GM21576 (cell line): ENCODE results near the gene PYDC1.
"Not testable (repeated sequence)": the region's sequence is repeated elsewhere in the genome, so short reads cannot be mapped to it uniquely, and the experiment has no call there.

Source experiments
- ATAC-seq: cut with Tn5 transposase; IDR thresholded peaks from one replicate; pipeline ENCODE4 v1.9.1; 2021; ENCODE audit warnings: mild to moderate bottlenecking, moderate library complexity; ENCODE audit not compliant: unreplicated experiment

PYDC1 gene

GRCh38 chr16:31223044-31223443 lies 6.1 kb upstream of the PYDC1 start:
- no peak for ATAC-seq

GRCh38 chr16:31221357-31222160 lies 4.6 kb upstream of the PYDC1 start:
- ATAC-seq = no peak

- ATAC-seq = no peak
Measured at GRCh38 chr16:31219154-31219741, 2.3 kb upstream of the PYDC1 start.

DNA sequence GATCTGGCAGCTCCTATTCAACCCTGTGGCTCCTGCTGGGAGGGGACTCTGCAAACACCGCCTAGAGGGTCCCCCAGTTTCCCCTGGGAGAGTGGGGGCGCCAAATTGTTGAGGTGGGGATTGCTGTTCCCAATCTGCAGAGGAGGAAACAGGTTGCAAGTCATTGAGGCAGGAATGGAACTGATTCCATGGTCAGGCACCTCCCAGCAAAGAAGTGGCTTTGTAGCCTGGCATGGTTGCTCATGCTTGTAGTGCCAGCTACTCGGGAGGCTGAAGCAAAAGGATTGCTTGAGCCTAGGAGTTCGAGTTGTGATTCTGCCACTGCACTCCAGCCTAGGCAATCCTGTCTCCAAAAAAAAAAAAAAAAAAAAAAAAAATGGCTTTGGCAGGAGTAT lies 198 bp upstream of the PYDC1 start:
- no peak for ATAC-seq

DNA sequence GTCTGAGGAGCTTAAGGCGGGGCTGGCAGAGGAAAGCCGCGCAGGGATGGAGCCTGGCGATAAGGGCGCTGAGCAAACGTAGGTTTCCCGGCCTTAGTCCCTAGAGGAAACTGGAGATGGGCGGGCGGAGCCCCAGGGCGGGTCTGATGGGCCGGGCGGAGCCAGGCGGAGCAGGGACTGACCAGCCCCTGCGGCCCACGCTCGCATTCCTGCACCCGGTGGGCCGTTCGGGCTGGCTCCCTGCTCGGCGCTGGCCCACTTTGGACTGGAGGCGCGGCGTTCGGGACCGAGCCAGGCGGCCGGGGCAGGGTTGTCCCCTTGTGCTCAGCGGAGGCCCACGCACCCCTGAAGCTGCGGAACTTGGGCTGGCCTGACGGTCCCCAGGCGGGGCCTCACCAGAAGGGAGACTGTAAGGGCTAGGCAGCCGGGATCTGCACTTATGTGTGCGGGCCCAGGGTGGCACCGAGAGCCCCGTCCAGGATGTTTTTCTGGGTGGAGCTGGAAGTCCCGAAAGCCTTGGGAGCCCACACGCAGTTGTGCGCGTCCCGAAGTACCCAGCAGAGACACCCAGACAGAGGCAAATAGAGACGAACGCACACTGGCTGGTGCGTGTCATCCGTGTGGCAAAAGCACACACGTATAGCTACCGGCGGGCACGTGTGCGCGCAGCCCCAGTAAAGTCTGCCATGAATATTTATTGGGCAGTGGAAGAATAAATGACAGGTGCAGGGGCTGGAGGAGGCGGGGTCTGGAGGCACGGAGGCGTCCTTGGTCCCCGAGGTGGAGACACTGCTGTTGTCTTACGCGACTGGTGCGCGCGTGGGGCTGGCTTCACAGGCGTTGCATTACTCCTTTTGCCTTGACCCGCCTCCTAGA lies 1.4 kb downstream of the PYDC1 start:
- no peak for ATAC-seq

DNA sequence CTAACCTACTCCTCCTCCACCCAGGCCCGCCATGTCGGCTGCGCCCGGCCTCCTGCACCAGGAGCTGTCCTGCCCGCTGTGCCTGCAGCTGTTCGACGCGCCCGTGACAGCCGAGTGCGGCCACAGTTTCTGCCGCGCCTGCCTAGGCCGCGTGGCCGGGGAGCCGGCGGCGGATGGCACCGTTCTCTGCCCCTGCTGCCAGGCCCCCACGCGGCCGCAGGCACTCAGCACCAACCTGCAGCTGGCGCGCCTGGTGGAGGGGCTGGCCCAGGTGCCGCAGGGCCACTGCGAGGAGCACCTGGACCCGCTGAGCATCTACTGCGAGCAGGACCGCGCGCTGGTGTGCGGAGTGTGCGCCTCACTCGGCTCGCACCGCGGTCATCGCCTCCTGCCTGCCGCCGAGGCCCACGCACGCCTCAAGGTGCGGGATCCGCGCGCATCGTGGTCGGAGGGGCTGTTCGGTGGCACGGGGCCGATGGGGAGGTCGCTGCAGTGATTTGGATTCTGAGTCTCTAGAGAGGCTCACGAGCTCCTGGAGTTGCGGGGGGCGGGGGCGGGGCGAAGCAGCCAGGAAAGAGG lies 2.1 kb downstream of the PYDC1 start:
- ATAC-seq = no peak

- ATAC-seq = no peak
Measured at GRCh38 chr16:31213877-31214707, 2.8 kb downstream of the PYDC1 start, which contains the start of gene TRIM72. TRIM72 (plus strand) TSS chr16:31214119; CDS start chr16:31214739, 620 bp downstream.

GRCh38 chr16:31213342-31213741 lies 3.6 kb downstream of the PYDC1 start:
- ATAC-seq = no peak

GRCh38 chr16:31206776-31207175 lies 10.2 kb downstream of the PYDC1 start:
- no peak for ATAC-seq

- no peak for ATAC-seq
Measured at GRCh38 chr16:31204871-31205666, 11.9 kb downstream of the PYDC1 start.

- no peak for ATAC-seq
Measured at GRCh38 chr16:31202414-31203375, 14.2 kb downstream of the PYDC1 start, which contains the start of gene PYCARD. PYCARD (minus strand) TSS chr16:31202760; CDS start chr16:31202690, 70 bp downstream.

DNA sequence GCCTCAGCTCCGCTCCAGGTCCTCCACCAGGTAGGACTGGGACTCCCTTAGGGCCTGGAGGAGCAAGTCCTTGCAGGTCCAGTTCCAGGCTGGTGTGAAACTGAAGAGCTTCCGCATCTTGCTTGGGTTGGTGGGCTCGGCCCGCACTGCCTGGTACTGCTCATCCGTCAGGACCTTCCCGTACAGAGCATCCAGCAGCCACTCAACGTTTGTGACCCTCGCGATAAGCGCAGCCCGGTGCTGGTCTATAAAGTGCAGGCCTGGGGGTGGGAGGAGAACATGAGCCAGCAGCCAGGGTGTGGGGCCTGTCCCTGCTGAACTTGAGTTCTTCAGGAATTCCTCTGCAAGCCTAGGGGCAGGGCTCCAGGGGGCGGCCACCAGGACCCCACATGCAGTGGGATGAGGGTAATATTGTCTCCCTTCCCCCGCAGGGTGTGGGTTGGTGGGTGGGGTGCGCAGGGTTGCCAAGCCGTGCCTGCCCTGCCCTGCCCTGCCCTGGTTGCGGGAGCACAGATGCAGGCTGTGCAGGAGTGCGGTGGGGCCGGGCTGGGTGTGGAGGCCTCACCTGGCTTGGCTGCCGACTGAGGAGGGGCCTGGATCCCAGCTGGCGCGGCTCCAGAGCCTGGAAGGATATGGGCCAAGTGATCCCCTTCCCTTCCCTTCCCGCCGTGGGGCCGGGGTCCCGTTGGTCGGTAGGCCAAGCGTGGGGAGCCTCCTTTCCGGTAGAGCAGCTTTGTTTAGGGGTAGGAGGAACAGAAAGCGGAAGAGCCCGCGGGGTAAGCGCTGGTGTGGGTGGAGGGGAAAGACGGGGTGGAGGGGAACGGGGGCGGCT lies 15.1 kb downstream of the PYDC1 start:
- ATAC-seq = no peak

GRCh38 chr16:31200821-31201568 lies 15.9 kb downstream of the PYDC1 start:
- no peak for ATAC-seq

DNA sequence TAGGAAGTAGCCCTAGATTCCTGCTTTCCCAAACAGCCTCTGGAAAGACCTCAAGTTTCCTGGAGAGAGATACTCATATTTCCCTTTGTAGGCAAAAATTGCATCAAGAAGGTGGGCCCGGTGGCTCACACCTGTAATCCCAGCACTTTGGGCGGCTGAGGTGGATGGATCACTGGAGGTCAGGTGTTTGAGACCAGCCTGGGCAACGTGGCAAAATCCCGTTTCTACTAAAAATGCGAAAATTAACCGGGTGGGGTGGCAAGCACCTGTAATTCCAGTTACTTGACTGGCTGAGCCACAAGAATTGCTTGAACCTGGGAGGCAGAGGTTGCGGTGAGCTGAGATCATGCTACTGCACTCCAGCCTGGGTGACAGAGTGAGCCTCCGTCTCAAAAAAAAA lies 16.8 kb downstream of the PYDC1 start:
- ATAC-seq = not testable (repeated sequence)

DNA sequence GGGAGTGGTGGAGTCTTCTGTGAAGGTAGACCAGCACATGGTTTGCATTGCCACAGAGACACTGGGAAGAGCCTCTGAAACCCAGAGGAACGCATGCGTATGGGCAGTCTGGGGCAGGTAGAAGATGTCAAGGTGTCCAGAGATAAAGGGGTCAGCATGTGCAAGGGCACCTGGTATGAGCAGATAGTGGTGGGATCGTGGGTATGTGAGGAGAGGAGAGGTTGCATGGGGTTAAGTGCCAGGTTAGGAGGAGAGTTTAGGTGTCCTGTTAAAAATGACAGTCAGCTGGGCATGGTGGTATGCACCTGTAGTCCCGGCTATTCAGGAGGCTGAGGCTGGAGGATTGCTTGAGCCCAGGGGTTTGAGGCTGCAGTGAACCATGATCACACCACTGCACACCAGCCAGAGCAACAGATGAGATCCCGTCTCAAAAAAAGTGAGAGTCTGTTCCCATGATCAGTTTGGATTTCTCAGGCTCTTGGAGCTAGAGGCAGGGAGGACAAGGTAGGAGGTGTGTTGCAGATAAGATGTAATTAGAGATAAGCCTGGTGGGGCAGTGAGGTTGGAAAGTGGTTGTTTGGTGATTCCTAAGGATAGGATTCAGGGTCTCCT lies 17.4 kb downstream of the PYDC1 start:
- ATAC-seq = no peak

GRCh38 chr16:31198207-31198882 lies 18.6 kb downstream of the PYDC1 start:
- ATAC-seq = no peak
